ENCODE results near the gene HAGHL.

DNA sequence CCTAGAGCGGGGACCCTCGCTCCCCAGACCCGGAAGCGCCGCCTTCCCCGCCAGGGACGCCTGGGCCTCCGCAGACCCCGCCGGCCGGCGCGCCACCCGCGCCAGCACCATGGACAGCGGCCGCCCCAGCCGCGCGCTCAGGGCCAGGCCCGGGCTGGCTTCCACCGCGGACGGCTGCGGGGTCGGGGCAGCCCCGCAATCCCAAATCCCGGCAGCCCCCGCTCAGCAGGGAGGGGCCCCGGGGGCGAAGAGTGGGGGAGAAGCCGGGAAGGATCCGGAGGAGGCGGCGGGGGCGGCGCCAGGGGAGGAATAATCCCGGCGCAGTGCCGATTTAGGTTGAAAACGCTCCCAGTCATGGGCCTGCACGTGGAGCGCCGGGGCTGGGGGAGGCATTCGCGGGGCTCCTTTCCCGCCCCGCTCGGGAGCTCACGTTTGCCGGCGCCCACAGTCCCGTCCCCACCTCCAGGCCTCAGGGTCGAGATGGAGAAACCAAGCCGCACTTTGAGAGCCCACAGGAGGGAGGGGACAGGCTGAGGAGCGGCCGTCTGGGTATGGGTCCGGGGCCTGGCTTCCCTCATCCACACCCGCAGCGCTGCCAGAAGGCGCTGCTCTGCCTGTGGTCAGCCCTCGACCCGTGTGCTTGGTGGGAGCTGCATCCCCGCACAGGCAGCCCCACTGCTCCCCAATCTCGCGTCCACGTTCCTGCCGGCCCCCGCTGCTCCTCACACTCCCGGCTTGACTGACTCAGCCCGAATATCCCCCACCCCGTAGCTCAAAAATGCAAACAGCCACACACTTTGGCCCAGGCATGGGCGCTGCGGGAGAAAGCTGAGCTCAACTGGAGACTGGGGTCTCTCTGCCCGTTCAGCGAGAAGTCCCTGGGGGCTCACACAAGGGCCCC is 26.0 kb upstream of the HAGHL start:
- TF ChIP-seq, protein P1, sequence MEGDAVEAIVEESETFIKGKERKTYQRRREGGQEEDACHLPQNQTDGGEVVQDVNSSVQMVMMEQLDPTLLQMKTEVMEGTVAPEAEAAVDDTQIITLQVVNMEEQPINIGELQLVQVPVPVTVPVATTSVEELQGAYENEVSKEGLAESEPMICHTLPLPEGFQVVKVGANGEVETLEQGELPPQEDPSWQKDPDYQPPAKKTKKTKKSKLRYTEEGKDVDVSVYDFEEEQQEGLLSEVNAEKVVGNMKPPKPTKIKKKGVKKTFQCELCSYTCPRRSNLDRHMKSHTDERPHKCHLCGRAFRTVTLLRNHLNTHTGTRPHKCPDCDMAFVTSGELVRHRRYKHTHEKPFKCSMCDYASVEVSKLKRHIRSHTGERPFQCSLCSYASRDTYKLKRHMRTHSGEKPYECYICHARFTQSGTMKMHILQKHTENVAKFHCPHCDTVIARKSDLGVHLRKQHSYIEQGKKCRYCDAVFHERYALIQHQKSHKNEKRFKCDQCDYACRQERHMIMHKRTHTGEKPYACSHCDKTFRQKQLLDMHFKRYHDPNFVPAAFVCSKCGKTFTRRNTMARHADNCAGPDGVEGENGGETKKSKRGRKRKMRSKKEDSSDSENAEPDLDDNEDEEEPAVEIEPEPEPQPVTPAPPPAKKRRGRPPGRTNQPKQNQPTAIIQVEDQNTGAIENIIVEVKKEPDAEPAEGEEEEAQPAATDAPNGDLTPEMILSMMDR (IDR thresholded peaks at IDR 0.05): no peak
- no peak for TF ChIP-seq POLR2A (IDR thresholded peaks at IDR 0.05)

All from prostate gland (tissue), 2 donors.